Fibroblast of skin of back (primary cell): ENCODE measurements around the gene PPIC.
"Not testable (repeated sequence)": the region's sequence is repeated elsewhere in the genome, so short reads cannot be mapped to it uniquely, and the experiment has no call there.

Source experiments
- DNase-seq: peaks from one replicate; pipeline ENCODE4 v3.0.0-alpha.2; 2013

The PPIC gene

DNA sequence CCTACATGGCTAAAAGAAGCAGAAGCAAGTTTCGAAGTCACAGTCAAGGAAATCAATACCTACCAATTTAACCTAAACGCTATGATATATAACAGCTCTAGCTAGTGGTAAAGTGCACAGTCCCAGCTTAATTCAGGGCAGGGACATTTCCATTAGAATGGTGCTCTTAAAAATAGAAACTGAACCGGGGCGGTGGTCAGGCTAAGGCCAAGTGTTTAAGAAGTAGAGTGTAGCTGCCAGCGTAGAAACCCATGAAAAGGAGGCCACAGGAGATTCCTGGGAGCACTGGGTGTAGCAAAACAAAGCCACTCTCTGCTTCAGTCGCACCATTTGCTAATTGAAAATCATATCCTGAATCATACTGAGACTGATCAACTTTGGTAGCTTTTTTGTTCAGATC lies 28.8 kb downstream of the PPIC start:
- no peak for DNase-seq

DNA sequence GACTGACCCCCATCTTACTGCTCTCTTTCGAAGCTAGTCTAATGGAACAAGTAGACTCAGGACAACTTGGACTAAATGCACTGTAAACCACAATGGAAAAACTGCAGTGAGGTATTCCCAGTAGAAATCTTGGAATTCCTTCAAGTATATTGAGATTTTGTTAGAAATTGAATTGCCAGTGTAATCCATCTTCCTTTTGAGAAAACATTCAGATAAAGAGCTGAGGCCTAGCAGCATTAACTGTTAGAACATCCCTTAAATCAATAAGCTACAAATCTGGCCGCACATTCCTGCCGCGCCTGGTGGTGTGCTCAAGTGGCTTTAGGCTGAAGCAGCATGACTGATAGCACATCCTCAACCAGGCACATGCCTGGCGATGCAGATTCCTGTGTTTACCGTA lies 29.3 kb downstream of the PPIC start:
- peak; percentile 3 for DNase-seq

DNA sequence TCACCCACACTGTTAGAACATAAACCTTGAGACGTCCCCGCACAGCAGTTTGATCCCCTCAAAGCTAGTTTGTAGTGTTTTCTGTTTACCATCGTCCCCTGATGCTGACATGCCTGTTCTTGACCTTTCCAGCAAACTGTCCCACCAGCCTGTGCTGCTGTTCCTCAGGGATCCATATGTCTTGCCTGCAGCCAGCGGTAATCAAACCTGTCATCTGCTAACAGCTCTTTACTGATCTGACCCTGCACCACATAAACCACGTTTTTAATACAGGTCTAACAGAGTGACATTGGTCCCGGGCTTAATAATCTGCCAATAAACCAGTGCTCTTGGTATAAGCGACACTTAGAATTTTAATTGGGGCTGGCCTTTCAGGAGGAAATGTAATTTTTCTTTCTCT lies 34.7 kb downstream of the PPIC start:
- DNase-seq, result no peak

DNA sequence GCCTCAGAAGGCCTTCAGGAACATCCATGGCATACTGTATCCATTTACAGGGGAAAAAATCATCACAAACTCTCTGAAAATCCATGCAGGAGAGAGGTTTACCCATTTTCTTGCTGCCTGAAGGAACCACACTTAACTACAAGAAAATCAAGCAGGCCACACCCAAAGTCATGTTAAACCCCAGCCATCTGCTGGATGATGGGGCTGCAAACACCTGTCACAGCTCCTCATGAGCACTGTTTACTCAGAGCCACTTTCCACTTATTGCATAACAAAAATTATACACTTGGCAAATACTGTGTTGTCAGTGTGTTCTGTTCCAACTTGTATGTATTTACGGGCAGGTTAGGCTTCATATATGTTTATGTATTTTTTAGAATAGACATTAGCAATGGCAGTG lies 35.8 kb downstream of the PPIC start:
- DNase-seq, result no peak

DNA sequence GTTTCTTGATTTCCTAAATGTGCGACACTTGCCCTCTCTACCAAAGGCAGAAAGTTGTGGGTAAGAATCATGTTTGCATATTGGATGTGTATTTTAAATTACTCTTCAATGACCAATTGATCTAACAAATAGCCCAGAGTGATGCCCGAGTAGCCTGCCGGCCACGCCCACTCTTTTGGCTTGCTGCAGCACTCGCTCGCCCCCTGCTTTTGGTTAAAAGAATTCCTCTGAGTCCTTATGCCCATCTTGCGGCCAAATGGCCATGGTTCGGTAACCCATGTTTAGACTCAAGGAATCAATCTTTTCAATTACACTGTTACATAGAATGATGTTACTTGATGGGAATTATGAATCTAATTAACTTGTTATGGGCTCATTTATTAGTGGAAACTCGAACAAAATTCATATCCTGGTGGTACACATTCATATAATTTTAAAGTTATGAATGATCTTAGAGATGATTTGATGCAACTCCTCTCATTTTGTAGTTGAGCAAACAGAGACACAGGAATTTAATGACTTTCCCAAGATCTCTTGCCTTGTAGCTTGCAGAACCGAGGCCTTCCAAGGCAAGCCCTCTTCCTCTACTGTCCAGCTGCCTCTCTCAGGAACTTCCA lies 36.5 kb downstream of the PPIC start:
- DNase-seq, result peak; percentile 33

DNA sequence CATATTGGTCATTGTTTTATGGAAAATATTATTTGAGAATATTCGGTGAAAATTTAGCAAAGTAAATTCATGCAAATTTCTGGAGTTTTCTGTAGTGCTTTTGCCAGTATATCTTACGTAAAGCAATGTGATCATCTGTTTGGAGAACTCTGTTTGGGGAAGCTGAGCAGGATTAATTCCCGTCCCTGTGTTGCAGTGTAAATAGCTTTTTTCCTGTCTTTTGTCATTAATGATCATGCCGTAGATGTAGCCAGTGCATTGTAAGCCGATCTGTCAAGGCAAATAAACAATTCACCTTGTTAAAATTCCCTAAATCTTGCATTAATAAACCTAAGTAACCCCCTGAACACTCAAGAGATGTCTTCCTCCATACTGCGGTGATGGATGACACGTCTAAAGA lies 39.2 kb downstream of the PPIC start:
- DNase-seq, result no peak

DNA sequence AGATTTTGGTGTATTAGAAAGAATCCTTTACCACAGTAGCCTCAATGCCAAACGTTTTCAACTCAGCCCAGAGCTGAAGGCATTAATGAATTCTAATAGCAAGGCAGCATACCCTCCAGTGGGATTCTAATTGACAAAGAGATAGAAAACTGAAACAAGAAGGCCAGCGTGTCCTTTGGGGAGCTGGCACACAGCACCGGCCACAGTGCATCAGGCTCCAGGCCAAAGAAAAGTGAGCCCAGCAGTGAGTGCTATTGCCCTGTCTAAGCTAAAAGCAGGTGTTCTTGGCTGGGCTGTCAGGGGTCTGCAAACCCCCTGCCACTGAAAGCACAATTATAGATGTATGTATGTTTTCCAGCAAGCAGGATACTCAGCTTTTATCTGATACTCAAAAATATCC lies 40.4 kb downstream of the PPIC start:
- DNase-seq, result no peak

DNA sequence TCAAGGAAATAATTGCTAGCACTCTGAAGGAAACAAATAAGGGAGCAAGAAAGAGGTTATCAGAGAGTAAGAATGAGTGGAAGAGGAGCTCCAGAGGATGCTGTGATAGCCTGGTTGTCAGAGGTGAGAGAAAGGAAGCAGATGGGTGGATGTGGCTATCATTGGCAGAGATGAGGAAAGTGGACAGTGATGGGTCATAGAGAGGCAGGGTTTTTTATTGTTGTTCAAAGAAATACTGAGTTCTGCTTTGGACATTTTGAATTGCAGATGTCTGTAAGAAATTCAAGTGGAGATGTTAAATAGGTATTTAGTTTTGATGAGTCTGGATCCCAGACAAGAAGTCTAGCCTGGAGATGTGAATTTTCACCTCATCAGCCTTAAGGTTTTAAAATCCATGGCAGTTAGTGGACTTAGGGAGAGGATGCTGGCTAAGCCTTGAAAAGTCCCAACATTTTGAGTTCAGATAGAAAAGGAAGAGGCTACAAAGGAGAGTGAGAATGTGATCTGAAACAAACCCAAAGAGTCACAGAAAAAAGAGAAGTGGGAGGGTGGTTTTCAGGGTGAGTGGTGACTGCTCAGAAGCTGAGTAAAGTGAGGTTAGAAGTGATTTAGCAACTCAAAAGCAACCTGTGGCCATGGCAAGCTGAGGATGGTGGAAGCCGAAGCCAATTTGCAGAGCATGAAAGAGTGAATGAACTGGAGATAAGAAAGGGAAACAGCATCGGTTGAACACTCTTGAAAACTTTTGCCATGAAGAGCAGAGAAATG lies 50.4 kb downstream of the PPIC start:
- no peak for DNase-seq

DNA sequence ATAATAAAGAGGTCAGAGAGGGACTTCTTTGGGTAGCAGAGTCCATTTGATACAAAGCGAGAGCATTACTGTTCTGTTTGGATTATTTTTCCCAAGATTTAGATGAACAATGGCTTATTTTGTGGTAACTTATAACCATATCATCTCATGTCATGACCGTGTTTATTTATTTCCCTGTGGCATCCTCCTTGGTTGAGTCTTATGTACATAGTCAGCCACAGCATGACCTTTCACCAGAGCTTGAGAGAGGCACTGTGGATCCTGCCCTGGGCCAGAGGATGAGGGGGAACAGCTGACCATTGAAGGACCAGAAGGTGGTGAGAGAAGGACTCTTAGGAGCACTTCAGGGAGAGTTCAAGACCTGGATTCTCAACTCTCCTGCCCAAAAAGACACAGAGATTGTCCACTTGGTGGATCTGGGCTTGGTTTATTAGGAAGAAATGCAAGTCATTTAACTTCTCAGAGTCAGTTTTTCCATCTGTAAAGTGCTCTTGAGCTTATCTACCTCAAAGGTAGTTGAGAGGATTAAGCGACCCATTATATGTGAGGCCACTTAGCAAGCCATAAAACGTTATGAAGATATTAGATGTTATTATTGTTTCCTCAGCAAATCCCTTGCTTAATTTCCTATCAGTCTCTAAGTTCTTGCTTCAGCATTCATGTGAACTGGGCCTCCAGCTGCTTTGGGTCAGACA lies 51.4 kb downstream of the PPIC start:
- DNase-seq, result no peak

DNA sequence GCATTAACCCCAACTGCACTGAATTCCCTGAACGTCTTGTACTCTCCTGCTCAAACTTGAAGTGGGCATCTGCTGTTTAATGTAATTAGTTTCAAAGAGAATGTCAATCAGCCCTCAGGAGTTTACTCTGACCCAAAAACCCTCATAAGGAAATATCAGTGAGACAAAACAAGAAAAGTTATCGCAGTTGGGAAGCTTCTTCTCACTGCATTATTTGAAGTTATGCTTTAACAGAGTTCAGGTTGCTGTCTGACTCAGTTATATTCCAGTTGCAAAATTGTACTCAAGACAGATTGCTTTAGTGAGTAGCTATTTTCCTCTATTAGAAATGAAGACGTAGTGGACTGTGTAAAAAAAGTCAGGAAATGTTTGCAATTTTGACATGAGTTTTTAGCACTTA lies 52.1 kb downstream of the PPIC start:
- DNase-seq, result no peak

DNA sequence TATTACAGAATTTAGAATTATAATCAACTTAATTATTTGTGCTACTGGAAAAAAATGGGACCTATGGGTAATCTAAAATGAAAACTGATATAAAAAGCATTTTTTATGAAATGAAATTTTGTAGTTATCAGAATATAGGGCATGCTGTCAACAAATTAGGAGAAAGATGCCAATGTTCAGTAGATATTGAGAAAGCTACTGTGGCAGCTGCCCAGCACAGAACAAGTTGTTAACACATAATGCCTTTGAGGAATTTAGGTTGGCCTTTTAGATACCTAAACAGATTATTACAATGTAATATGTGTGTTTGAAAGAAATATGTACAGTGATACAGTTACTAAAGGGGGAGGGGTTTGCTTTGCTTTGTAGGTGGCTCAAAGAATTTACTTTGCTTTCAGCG lies 54.1 kb downstream of the PPIC start:
- no peak for DNase-seq

DNA sequence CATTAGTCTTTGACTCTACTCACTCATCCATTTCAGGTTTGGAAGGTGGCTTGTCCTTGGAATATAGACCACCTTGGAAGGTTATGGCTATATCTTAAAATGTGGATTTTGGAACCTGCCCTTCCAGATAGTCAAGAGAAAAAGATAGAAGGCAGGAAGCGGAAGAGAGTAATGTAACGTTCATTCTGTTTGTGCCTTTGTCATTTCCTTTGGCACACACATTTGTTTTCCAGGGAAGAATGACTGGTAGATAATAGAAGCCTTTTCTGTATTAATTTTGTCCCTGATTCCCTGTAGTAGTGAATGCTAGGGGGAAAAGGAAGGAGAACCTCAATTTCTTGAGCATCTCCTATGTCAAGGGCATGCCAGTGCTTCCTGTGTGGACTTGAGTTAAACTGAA lies 54.7 kb downstream of the PPIC start:
- no peak for DNase-seq

DNA sequence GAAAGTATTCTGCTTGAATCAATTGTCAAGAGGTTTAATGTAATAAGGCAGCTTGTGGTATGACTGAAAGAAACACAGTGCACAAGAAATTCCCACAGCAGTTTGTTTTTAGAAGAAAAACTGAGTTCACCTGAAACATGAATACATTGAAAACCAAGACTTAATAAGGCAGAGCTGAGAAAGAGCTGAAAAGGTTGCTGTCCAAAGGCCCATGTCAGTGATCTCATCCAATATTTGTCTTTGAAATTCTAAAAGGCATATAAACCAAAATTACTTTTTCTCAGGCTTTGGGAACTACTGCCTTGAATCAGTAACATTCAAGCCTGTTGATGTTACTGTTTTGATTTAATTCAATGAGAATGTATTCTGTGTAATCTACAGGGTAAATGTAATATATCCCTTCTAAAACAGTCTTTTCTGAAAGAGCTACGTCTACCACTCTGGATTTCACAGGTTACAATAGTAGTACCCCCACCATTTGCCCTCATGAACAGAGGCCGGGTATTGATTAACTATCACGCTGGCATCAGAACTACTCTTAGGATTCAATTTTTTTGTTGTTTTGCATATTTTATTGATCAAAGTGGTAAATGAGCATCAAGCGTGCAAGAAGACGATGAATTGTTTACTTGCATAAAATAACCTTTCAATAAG lies 57.8 kb downstream of the PPIC start:
- DNase-seq, result no peak

DNA sequence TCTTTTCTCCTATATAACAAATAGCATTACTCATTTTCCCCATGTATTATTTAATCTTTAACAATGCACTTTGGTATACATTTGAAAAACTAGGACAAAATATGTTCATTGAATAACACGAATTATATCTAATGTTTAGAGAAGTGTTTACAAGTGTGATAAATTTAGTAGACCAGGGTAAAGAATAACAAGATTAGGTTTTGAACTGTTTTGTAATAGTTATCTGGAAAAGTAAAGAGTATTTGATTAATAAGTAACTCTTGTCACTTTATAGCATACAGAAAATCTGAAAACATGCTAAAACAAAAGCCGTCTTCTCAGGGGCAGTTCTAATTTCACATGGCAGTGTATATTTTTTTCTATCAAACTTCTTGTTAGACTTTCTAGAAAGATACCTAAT lies 58.5 kb downstream of the PPIC start:
- DNase-seq, result no peak

DNA sequence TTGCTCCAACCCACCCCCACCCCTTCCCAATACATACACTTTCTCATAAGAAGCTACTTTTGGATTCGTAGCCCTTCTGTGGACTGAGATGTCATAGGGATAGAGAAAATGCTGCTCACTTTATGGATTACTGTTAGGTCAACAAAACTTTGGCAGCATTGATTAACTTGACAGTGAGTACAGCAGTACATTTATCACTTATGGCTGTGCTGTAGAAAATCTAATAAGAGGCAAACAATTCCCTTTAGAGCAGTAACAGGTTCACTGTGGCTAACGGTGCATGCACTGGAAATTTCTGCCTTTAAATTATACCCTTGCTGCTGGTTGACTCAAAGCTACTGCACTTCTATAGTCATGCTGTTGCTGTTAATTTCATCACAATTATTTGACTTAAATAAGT lies 59.2 kb downstream of the PPIC start:
- DNase-seq, result no peak

DNA sequence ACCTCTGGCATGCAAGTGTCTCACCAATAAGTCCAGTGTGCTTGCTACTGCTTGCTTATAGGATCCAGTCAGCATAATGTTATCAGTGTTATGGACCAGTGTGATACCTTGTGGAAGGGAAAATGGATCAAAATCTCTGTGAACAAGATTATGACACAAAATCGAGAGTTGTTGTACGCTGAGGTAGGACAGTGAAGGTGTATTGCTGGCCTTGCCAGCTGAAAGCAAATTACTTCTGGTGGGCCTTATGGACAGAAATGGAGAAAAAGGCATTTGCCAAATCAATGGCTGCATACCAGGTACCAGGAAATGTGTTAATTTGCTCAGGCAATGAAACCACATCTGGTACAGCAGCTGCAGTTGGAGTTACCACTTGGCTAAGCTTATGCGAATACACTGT lies 62.3 kb downstream of the PPIC start:
- not testable (repeated sequence) for DNase-seq

DNA sequence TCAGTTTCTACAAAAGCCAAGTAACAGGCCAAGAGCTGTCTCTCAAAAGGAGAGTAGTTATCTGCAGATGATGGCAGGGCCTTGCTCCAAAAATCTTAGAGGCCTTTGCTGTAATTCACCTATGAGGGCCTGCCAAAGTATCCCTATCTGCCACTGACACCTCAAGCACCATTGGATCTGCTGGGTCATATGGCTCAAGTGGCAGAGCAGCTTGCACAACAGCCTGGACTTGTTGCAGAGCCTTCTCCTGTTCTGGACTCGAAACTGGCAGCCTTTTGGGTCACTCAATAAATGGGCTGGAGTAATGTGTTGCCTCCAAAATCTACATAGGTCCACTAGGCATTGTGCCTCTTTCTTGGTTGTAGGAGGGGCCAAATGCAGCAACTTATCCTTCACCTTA lies 62.8 kb downstream of the PPIC start:
- DNase-seq, result not testable (repeated sequence)
